ENCODE measurements around the gene THEM5.

GRCh38 chr1:151840421-151840820 lies 13.1 kb downstream of the THEM5 start:
- no peak for TF ChIP-seq ELF1 (IDR thresholded peaks at IDR 0.05; ENCODE audit: borderline replicate concordance, low read depth)
- TF ChIP-seq SP1 (IDR thresholded peaks at IDR 0.05; ENCODE audit: low read depth), result no peak
- no peak for TF ChIP-seq EZH2 (IDR thresholded peaks at IDR 0.05)
- TF ChIP-seq CTCF (IDR thresholded peaks at IDR 0.05 in 2 of 3, conservative IDR thresholded peaks at IDR 0.05 in 1 of 3; ENCODE audit: borderline replicate concordance in 1 of 3, insufficient read depth in 1 of 3, low read depth in 2 of 3, low read length in 2 of 3), result no peak
- no peak for TF ChIP-seq SRF (IDR thresholded peaks at IDR 0.05; ENCODE audit: low read depth)
